ENCODE results near the gene RXFP2.

DNA sequence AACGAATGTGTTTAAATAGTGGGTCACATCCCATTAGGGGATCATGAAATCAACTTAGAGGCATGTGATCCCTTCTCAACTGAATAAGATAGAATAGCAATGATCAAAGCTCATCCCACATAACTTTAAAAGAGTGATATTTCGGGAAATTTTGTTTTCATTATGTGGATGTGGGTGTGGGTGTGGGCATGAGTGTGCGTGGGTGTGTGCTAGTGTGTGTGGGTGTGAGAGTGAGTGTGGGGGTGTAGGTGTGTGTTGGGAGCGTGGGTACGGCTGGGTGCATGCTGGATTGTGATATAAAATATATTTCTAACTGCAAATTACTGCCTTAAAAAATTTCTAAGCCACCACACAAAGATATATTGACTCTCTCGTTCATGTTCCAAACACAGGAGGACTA is 15.9 kb downstream of the RXFP2 start:
- TF ChIP-seq ZNF707 (tag by site-specific recombination; IDR thresholded peaks at IDR 0.05) (no peak), KLF16 (tag by site-specific recombination; IDR thresholded peaks at IDR 0.05) (no peak)
